NCI-H2171 (cell line): ENCODE measurements around the gene DENND10.
"Not testable (repeated sequence)": the region's sequence is repeated elsewhere in the genome, so short reads cannot be mapped to it uniquely, and the experiment has no call there.

Source experiments
- DNase-seq: peaks from one replicate; lab custom pipeline; 2025; lab: John Stamatoyannopoulos, UW

DENND10 gene

GRCh38 chr10:119133949-119134348 is 30.0 kb downstream of the DENND10 start:
- DNase-seq, result no peak

- DNase-seq, result no peak
Measured at GRCh38 chr10:119135513-119135881, 31.6 kb downstream of the DENND10 start.

- no peak for DNase-seq
Measured at GRCh38 chr10:119136084-119136483, 32.2 kb downstream of the DENND10 start.

- DNase-seq, result not testable (repeated sequence)
Measured at GRCh38 chr10:119137878-119138277, 34.0 kb downstream of the DENND10 start.

- no peak for DNase-seq
Measured at GRCh38 chr10:119138346-119139306, 34.7 kb downstream of the DENND10 start.

GRCh38 chr10:119139464-119140067 is 35.7 kb downstream of the DENND10 start:
- no peak for DNase-seq

GRCh38 chr10:119140603-119141245 is 36.8 kb downstream of the DENND10 start:
- DNase-seq, result no peak

- DNase-seq, result no peak
Measured at GRCh38 chr10:119143657-119144056, 39.7 kb downstream of the DENND10 start.

GRCh38 chr10:119149157-119149556 is 45.2 kb downstream of the DENND10 start:
- DNase-seq, result no peak

- no peak for DNase-seq
Measured at GRCh38 chr10:119149729-119150128, 45.8 kb downstream of the DENND10 start.

- DNase-seq, result not testable (repeated sequence)
Measured at GRCh38 chr10:119151601-119152000, 47.7 kb downstream of the DENND10 start.

GRCh38 chr10:119153041-119153440 is 49.1 kb downstream of the DENND10 start:
- no peak for DNase-seq

GRCh38 chr10:119153661-119154060 is 49.7 kb downstream of the DENND10 start:
- no peak for DNase-seq

GRCh38 chr10:119159332-119159731 is 55.4 kb downstream of the DENND10 start:
- no peak for DNase-seq

- no peak for DNase-seq
Measured at GRCh38 chr10:119161680-119162451, 58.0 kb downstream of the DENND10 start.

- DNase-seq, result no peak
Measured at GRCh38 chr10:119162452-119163092, 58.7 kb downstream of the DENND10 start.

- peak; percentile 46 for DNase-seq
Measured at GRCh38 chr10:119165171-119166117, 61.5 kb downstream of the DENND10 start, which contains the start of gene SFXN4. TSS of gene SFXN4 (minus strand) at chr10:119165714. CDS start at chr10:119165647, 67 bp downstream.

- DNase-seq, result no peak
Measured at GRCh38 chr10:119166118-119166500, 62.2 kb downstream of the DENND10 start.

GRCh38 chr10:119166564-119166963 is 62.7 kb downstream of the DENND10 start:
- DNase-seq, result no peak

GRCh38 chr10:119167041-119167440 is 63.1 kb downstream of the DENND10 start:
- no peak for DNase-seq
